ENCODE data around the gene CSF1R. TPM values are rescaled to one million over a fixed set of nuclear protein-coding genes. Genes with fewer than 3 reads are reported as not detected.

The CSF1R gene
- polyA plus RNA-seq, 1 donor from 2014 or later, result not detected

DNA sequence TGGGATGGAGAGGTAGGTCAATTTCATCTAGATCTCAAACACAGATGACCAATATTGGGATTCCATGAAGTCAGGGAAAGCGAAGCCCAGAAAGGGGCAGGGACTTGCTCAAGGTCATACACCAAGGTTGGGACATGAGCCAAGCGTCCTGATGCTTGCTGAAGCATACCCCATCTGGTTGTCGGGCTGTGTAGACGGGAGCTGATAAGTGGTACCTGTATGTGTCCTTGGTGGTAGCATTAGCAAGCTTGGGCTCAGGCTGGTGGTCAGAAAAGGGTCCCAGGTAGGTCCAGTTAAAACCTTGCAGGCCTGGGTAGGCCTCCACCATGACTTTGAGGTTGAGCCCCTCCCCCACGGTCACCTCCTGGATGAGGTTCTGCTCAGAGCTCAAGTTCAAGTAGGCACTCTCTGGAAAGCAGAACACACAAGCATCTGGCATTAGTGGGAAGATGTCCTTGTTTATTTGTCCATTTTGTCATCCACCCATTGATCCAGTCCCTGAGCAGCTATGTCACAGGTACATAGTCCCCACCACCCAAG lies 13.2 kb downstream of the CSF1R start:
- Histone ChIP-seq H2AFZ (ENCODE audit: low read depth, low read length) (no peak overlapping the region), H4K20me1 (ENCODE audit: insufficient read depth) (no peaks in the 10 kb centered on the region), H3K27ac (ENCODE audit: low read length) (no peak overlapping the region)

DNA sequence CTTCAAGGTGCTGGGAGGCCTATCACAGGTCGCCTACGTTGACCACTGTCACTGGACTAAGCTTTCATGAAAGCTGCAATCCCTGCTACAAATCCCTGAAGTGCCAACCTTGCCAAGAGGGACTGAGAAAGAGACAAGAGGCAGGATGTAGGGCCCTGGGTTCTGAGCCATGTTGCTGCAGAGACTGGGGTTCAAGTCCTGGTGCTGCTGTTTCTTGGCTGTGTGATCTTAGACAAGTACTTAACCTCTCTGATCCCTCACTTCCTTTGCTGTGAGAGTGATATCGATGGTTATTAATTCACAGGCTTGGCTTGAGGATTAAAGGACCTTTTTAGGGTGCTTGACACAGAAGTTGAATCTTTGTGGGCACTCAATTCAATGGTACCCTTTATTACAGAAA lies 15.5 kb downstream of the CSF1R start:
- H3K9me3 ChIP-seq (ENCODE audit: low read length), result no peaks in the 10 kb centered on the region
- no peaks in the 10 kb centered on the region for H3K36me3 ChIP-seq (ENCODE audit: insufficient read depth, low read length)
- H3K4me3 ChIP-seq (ENCODE audit: low read length), result no peak overlapping the region
- TF ChIP-seq EZH2 (IDR thresholded peaks at IDR 0.05; ENCODE audit: borderline replicate concordance, insufficient read depth, low read length, poor library complexity, severe bottlenecking), result no peak
- TF ChIP-seq, protein P1, sequence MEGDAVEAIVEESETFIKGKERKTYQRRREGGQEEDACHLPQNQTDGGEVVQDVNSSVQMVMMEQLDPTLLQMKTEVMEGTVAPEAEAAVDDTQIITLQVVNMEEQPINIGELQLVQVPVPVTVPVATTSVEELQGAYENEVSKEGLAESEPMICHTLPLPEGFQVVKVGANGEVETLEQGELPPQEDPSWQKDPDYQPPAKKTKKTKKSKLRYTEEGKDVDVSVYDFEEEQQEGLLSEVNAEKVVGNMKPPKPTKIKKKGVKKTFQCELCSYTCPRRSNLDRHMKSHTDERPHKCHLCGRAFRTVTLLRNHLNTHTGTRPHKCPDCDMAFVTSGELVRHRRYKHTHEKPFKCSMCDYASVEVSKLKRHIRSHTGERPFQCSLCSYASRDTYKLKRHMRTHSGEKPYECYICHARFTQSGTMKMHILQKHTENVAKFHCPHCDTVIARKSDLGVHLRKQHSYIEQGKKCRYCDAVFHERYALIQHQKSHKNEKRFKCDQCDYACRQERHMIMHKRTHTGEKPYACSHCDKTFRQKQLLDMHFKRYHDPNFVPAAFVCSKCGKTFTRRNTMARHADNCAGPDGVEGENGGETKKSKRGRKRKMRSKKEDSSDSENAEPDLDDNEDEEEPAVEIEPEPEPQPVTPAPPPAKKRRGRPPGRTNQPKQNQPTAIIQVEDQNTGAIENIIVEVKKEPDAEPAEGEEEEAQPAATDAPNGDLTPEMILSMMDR (IDR thresholded peaks at IDR 0.05; ENCODE audit: poor library complexity, severe bottlenecking), result no peak
- no peak for TF ChIP-seq SMC3 (conservative IDR thresholded peaks at IDR 0.05; ENCODE audit: poor library complexity)
- TF ChIP-seq TAF1 (IDR thresholded peaks at IDR 0.05; ENCODE audit: low read depth), result no peak
- no peak for TF ChIP-seq MXI1 (conservative IDR thresholded peaks at IDR 0.05; ENCODE audit: poor library complexity, severe bottlenecking)
- TF ChIP-seq, protein P2, sequence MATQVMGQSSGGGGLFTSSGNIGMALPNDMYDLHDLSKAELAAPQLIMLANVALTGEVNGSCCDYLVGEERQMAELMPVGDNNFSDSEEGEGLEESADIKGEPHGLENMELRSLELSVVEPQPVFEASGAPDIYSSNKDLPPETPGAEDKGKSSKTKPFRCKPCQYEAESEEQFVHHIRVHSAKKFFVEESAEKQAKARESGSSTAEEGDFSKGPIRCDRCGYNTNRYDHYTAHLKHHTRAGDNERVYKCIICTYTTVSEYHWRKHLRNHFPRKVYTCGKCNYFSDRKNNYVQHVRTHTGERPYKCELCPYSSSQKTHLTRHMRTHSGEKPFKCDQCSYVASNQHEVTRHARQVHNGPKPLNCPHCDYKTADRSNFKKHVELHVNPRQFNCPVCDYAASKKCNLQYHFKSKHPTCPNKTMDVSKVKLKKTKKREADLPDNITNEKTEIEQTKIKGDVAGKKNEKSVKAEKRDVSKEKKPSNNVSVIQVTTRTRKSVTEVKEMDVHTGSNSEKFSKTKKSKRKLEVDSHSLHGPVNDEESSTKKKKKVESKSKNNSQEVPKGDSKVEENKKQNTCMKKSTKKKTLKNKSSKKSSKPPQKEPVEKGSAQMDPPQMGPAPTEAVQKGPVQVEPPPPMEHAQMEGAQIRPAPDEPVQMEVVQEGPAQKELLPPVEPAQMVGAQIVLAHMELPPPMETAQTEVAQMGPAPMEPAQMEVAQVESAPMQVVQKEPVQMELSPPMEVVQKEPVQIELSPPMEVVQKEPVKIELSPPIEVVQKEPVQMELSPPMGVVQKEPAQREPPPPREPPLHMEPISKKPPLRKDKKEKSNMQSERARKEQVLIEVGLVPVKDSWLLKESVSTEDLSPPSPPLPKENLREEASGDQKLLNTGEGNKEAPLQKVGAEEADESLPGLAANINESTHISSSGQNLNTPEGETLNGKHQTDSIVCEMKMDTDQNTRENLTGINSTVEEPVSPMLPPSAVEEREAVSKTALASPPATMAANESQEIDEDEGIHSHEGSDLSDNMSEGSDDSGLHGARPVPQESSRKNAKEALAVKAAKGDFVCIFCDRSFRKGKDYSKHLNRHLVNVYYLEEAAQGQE (IDR thresholded peaks at IDR 0.05; ENCODE audit: borderline replicate concordance), result no peak
- no peak for TF ChIP-seq RAD21 (conservative IDR thresholded peaks at IDR 0.05)
- TF ChIP-seq EP300 (conservative IDR thresholded peaks at IDR 0.05; ENCODE audit: poor library complexity, severe bottlenecking), result no peak
- TF ChIP-seq POLR2AphosphoS5 (IDR thresholded peaks at IDR 0.05), result no peak
- H4K20me1 ChIP-seq (ENCODE audit: insufficient read depth), result no peaks in the 10 kb centered on the region
- no peaks in the 10 kb centered on the region for H3K9me2 ChIP-seq (ENCODE audit: insufficient read depth, low read length)
- H2AFZ ChIP-seq (ENCODE audit: low read depth, low read length), result no peak overlapping the region
- no peak overlapping the region for H3K4me2 ChIP-seq (ENCODE audit: low read length)
- H3K9ac ChIP-seq (ENCODE audit: low read length), result no peak overlapping the region
- H3K79me2 ChIP-seq (replicated peaks; ENCODE audit: insufficient read depth, low read length), result no peaks in the 10 kb centered on the region
- H3K27ac ChIP-seq (ENCODE audit: low read length), result no peak overlapping the region
- no peaks in the 10 kb centered on the region for H3K27me3 ChIP-seq (ENCODE audit: insufficient read depth, low read depth, low read length)
- no peaks in the 10 kb centered on the region for H3F3A ChIP-seq (ENCODE audit: insufficient read depth, low read length, poor library complexity, severe bottlenecking)

More for the DNA sequence above, 13.2 kb downstream of the CSF1R start:
- Histone ChIP-seq H3K36me3 (ENCODE audit: insufficient read depth, low read length) (no peaks in the 10 kb centered on the region), H3K4me2 (ENCODE audit: low read length) (no peak overlapping the region), H3K9me3 (ENCODE audit: low read length) (no peaks in the 10 kb centered on the region), H3K79me2 (replicated peaks; ENCODE audit: insufficient read depth, low read length) (no peaks in the 10 kb centered on the region), H3K9me2 (ENCODE audit: insufficient read depth, low read length) (no peaks in the 10 kb centered on the region), H3K4me3 (ENCODE audit: low read length) (no peak overlapping the region), H3F3A (ENCODE audit: insufficient read depth, low read length, poor library complexity, severe bottlenecking) (no peaks in the 10 kb centered on the region), H3K27me3 (ENCODE audit: insufficient read depth, low read depth, low read length) (no peaks in the 10 kb centered on the region), H3K9ac (ENCODE audit: low read length) (no peak overlapping the region)
- TF ChIP-seq RAD21 (conservative IDR thresholded peaks at IDR 0.05) (no peak), TAF1 (IDR thresholded peaks at IDR 0.05; ENCODE audit: low read depth) (no peak), EP300 (conservative IDR thresholded peaks at IDR 0.05; ENCODE audit: poor library complexity, severe bottlenecking) (no peak), EZH2 (IDR thresholded peaks at IDR 0.05; ENCODE audit: borderline replicate concordance, insufficient read depth, low read length, poor library complexity, severe bottlenecking) (no peak), SMC3 (conservative IDR thresholded peaks at IDR 0.05; ENCODE audit: poor library complexity) (no peak), MXI1 (conservative IDR thresholded peaks at IDR 0.05; ENCODE audit: poor library complexity, severe bottlenecking) (no peak)
- TF ChIP-seq, protein P2 (IDR thresholded peaks at IDR 0.05; ENCODE audit: borderline replicate concordance), result no peak

Measured in neural cell (in vitro differentiated cells).